Keratinocyte (primary cell): ENCODE results near the gene MGAT5. TPM values are rescaled to one million over a fixed set of nuclear protein-coding genes. Genes with fewer than 3 reads are reported as not detected.
A peak's percentile ranks its signal among the peaks of the same experiment; 100 is the strongest.

Experiments
- DNase-seq: peaks from one replicate; pipeline ENCODE4 v3.0.0-alpha.2; 2011; ENCODE audit warnings: low read depth, missing footprints, low spot score
- FAIRE-seq: peaks from 2 replicates; lab custom pipeline; 2011; peaks lifted over from hg19 to GRCh38; lab: Jason Lieb, UNC
- H2AFZ ChIP-seq: 2 replicates; pipeline ENCODE4 v1.6.0; 2012; ENCODE audit warnings: low read length, control low read depth, inconsistent platforms; ENCODE audit not compliant: control insufficient read depth
- H3K27ac ChIP-seq: 2 replicates; pipeline ENCODE4 v1.5.1; 2011; ENCODE audit warnings: low read length; ENCODE audit not compliant: control insufficient read depth, insufficient read depth
- H3K27me3 ChIP-seq: 3 replicates; pipeline ENCODE4 v1.6.0; 2011; ENCODE audit warnings: low read length; ENCODE audit not compliant: control insufficient read depth, insufficient read depth; ENCODE audit errors: extremely low read depth
- H3K36me3 ChIP-seq, 2 experiments: 2 replicates in 1 of 2; 3 replicates in 1 of 2; pipeline ENCODE4 v1.5.1; 2011; ENCODE audit warnings: low read length in 2 of 2, mild to moderate bottlenecking in 1 of 2; ENCODE audit not compliant: control insufficient read depth in 2 of 2, insufficient read depth in 2 of 2; ENCODE audit errors: extremely low read depth in 1 of 2
- H3K4me1 ChIP-seq: 3 replicates; pipeline ENCODE4 v1.5.1; 2011; ENCODE audit warnings: low read length; ENCODE audit not compliant: control insufficient read depth, insufficient read depth; ENCODE audit errors: extremely low read depth
- H3K4me2 ChIP-seq: 3 replicates; pipeline ENCODE4 v1.6.0; 2011; ENCODE audit warnings: low read depth, low read length; ENCODE audit not compliant: control insufficient read depth, insufficient read depth; ENCODE audit errors: extremely low read depth
- H3K4me3 ChIP-seq, 3 experiments: fragments of 200-600 bp in 1 of 3; sonication (generic) in 1 of 3; 2 replicates in 2 of 3; 3 replicates in 1 of 3; pipeline ENCODE4 v1.5.1; 2011 to 2016; ENCODE audit warnings: low read length in 3 of 3, mild to moderate bottlenecking in 3 of 3, control low read depth in 2 of 3, inconsistent platforms in 1 of 3, low read depth in 1 of 3, mixed read lengths in 1 of 3, mixed run types in 1 of 3, moderate library complexity in 1 of 3; ENCODE audit not compliant: control insufficient read depth in 2 of 3, insufficient read depth in 2 of 3; ENCODE audit errors: extremely low read depth in 1 of 3
- H3K79me2 ChIP-seq: 2 replicates; pipeline ENCODE4 v1.6.0; 2012; ENCODE audit warnings: low read length; ENCODE audit not compliant: control insufficient read depth, insufficient read depth
- H3K9ac ChIP-seq: 3 replicates; pipeline ENCODE4 v1.6.0; 2011; ENCODE audit warnings: low read length; ENCODE audit not compliant: control insufficient read depth, insufficient read depth; ENCODE audit errors: extremely low read depth
- H3K9me1 ChIP-seq: 3 replicates; pipeline ENCODE4 v1.6.0; 2011; ENCODE audit warnings: low read length; ENCODE audit not compliant: control insufficient read depth, insufficient read depth; ENCODE audit errors: extremely low read depth
- H3K9me3 ChIP-seq: 2 replicates; pipeline ENCODE4 v1.5.1; 2012; ENCODE audit warnings: low read depth, low read length; ENCODE audit not compliant: control insufficient read depth
- H4K20me1 ChIP-seq: 3 replicates; pipeline ENCODE4 v1.6.0; 2011; ENCODE audit warnings: low read length; ENCODE audit not compliant: control insufficient read depth, insufficient read depth; ENCODE audit errors: extremely low read depth
- EZH2 ChIP-seq: IDR thresholded peaks from one replicate; pipeline ENCODE4 v1.6.1; 2012; ENCODE audit warnings: inconsistent platforms, mild to moderate bottlenecking, low read length, moderate library complexity
- dilution Hi-C: fragments of 300-500 bp; cut with MboI; formaldehyde crosslinking; loops from one replicate; pipeline ENCODE4 v1.7.0; 2020; ENCODE audit warnings: low sequenced_read_pairs; ENCODE audit not compliant: extremely low pct_ligation_motif_present
- polyA plus RNA-seq, 5 experiments: library from polyadenylated mRNA; depleted of rRNA in 3 of 5; stranded (reverse) in 3 of 5; stranded (forward) in 1 of 5; unstranded in 1 of 5; fragments of >200 nt; gene quantifications; 1 replicate in 1 of 5; 2 replicates in 3 of 5; 3 replicates in 1 of 5; pipeline versions ENCODE4 v1.2.1 to v1.2.3, GENCODE V29; 2011 to 2012; ENCODE audit warnings: missing spikeins in 2 of 5, low read depth in 1 of 5, low replicate concordance in 1 of 5
- TF ChIP-seq, protein P1 (sequence below), 3 experiments: IDR thresholded peaks in 1 of 3; conservative IDR thresholded peaks in 1 of 3; optimal IDR thresholded peaks in 1 of 3; 2 replicates in 2 of 3; 3 replicates in 1 of 3; pipeline versions ENCODE3 to v1.5.1; 2011; ENCODE audit warnings: low read length in 3 of 3, mild to moderate bottlenecking in 3 of 3, moderate library complexity in 2 of 3, control low read depth in 1 of 3, inconsistent platforms in 1 of 3; ENCODE audit not compliant: insufficient read depth in 2 of 3; ENCODE audit errors: extremely low read depth in 1 of 3

MGAT5 gene
- polyA plus RNA-seq, 1 donor (not counting 4 experiments of a cell fraction or from before 2014, with no cell fraction given), result 23.0 TPM

DNA sequence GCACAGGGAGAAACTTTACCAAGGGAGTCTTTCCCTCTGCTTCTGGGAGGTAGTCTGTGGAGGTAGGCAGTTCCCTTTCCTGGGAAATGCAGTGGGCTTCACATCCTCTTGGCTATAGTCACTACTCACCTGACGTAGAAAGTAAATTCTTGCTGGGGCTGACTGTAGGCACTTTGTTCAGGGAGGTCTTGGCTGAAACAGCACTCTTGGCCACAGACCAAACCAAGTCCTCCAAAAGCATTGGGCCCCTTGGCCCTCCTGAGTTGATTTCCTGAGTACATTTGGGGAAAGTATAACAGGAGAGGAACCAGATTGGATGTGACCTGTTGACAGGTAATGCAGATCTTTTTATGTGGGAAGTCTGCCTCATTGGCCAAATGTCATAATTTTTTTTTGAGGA lies 108.9 kb downstream of the MGAT5 start:
- peaks cover 5 to 6% of the 10 kb centered on the region in 2 experiments for H3K36me3 ChIP-seq
- no peak overlapping the region for H3K4me3 ChIP-seq
- no peak overlapping the region for H2AFZ ChIP-seq
- no peak overlapping the region for H3K4me2 ChIP-seq
- peaks cover 21% of the 10 kb centered on the region for H3K4me1 ChIP-seq
- H4K20me1 ChIP-seq, result no peaks in the 10 kb centered on the region
- TF ChIP-seq EZH2, result no peak
- TF ChIP-seq, protein P1, sequence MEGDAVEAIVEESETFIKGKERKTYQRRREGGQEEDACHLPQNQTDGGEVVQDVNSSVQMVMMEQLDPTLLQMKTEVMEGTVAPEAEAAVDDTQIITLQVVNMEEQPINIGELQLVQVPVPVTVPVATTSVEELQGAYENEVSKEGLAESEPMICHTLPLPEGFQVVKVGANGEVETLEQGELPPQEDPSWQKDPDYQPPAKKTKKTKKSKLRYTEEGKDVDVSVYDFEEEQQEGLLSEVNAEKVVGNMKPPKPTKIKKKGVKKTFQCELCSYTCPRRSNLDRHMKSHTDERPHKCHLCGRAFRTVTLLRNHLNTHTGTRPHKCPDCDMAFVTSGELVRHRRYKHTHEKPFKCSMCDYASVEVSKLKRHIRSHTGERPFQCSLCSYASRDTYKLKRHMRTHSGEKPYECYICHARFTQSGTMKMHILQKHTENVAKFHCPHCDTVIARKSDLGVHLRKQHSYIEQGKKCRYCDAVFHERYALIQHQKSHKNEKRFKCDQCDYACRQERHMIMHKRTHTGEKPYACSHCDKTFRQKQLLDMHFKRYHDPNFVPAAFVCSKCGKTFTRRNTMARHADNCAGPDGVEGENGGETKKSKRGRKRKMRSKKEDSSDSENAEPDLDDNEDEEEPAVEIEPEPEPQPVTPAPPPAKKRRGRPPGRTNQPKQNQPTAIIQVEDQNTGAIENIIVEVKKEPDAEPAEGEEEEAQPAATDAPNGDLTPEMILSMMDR (optimal IDR thresholded peaks at IDR 0.05 in 1 of 3, IDR thresholded peaks at IDR 0.05 in 1 of 3, conservative IDR thresholded peaks at IDR 0.05 in 1 of 3; ENCODE audit: extremely low read depth in 1 of 3, insufficient read depth in 2 of 3, low read length in 3 of 3), result no peak
- H3K27ac ChIP-seq, result no peak overlapping the region
- no peaks in the 10 kb centered on the region for H3K79me2 ChIP-seq
- FAIRE-seq (no peak), DNase-seq (no peak)
- H3K9me3 ChIP-seq, result no peaks in the 10 kb centered on the region
- no peaks in the 10 kb centered on the region for H3K27me3 ChIP-seq
- no peaks in the 10 kb centered on the region for H3K9me1 ChIP-seq
- H3K9ac ChIP-seq, result no peak overlapping the region
- dilution Hi-C loops, result no loop called here

DNA sequence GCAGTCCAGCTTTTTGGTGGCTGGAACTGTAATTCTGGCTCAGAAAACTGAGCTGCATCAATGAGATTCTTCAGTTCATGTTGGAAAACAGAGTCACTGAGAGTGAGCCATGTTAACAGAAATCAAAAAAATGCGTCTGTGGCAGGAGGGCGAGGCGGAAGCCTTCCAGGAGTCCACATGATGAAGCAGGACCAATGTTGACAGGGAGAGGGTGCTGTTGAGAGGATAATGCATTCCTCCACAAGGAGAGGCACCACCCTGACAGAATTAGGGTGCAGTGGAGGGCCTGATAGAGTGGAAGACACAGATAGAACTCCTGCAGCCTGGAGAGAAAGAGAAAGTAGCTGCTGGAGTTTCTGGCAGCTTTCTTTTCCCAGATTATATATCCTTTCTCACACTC lies 111.5 kb downstream of the MGAT5 start:
- no peak for DNase-seq

More for the DNA sequence above, 111.5 kb downstream of the MGAT5 start:
- dilution Hi-C loops, result no loop called here
- no peaks in the 10 kb centered on the region for H3K27me3 ChIP-seq
- H3K9me3 ChIP-seq, result no peaks in the 10 kb centered on the region
- no peaks in the 10 kb centered on the region for H3K9me1 ChIP-seq
- FAIRE-seq, result no peak
- peaks cover 5 to 8% of the 10 kb centered on the region in 2 experiments for H3K36me3 ChIP-seq
- H3K4me3 ChIP-seq, result no peak overlapping the region
- H3K4me1 ChIP-seq, result peaks cover 22% of the 10 kb centered on the region
- H4K20me1 ChIP-seq, result no peaks in the 10 kb centered on the region
- no peak overlapping the region for H3K9ac ChIP-seq
- H3K79me2 ChIP-seq, result no peaks in the 10 kb centered on the region
- TF ChIP-seq EZH2, result no peak
- TF ChIP-seq, protein P1 (optimal IDR thresholded peaks at IDR 0.05 in 1 of 3, IDR thresholded peaks at IDR 0.05 in 1 of 3, conservative IDR thresholded peaks at IDR 0.05 in 1 of 3; ENCODE audit: extremely low read depth in 1 of 3, insufficient read depth in 2 of 3, low read length in 3 of 3), result peak; percentile 51 to 64 (median 52)
- H3K4me2 ChIP-seq, result no peak overlapping the region
- H2AFZ ChIP-seq, result no peak overlapping the region
- no peak overlapping the region for H3K27ac ChIP-seq
